Effector memory CD4-positive, alpha-beta T cell (primary cell): ENCODE results near the gene CNKSR2.
"Not testable (repeated sequence)": the region's sequence is repeated elsewhere in the genome, so short reads cannot be mapped to it uniquely, and the experiment has no call there.

Source experiments
- DNase-seq, 3 donors: peaks; one replicate each; pipeline ENCODE4 v3.0.0-alpha.2; 2020
- H3K27ac ChIP-seq: 2 replicates; pipeline ENCODE4 v1.7.0; 2013; ENCODE audit warnings: mild to moderate bottlenecking, low read length, moderate library complexity; ENCODE audit not compliant: insufficient read depth, poor library complexity, severe bottlenecking
- H3K27me3 ChIP-seq: replicated peaks from 2 replicates; pipeline ENCODE4 v1.7.0; 2013; ENCODE audit warnings: mild to moderate bottlenecking, low read length; ENCODE audit not compliant: insufficient read depth, control insufficient read depth, poor library complexity, severe bottlenecking
- H3K36me3 ChIP-seq: 2 replicates; pipeline ENCODE4 v1.7.0; 2013; ENCODE audit warnings: mild to moderate bottlenecking, low read length, moderate library complexity; ENCODE audit not compliant: control insufficient read depth, insufficient read depth
- H3K4me1 ChIP-seq: 2 replicates; pipeline ENCODE4 v1.7.0; 2013; ENCODE audit warnings: low read length, mild to moderate bottlenecking; ENCODE audit not compliant: control insufficient read depth, insufficient read depth, poor library complexity, severe bottlenecking
- H3K4me3 ChIP-seq: 2 replicates; pipeline ENCODE4 v1.7.0; 2013; ENCODE audit warnings: low read length, low read depth, mild to moderate bottlenecking; ENCODE audit not compliant: insufficient read depth, poor library complexity, severe bottlenecking
- H3K9me3 ChIP-seq: 2 replicates; pipeline ENCODE4 v1.7.0; 2013; ENCODE audit warnings: mild to moderate bottlenecking, low read length, moderate library complexity; ENCODE audit not compliant: control insufficient read depth

Gene CNKSR2

DNA sequence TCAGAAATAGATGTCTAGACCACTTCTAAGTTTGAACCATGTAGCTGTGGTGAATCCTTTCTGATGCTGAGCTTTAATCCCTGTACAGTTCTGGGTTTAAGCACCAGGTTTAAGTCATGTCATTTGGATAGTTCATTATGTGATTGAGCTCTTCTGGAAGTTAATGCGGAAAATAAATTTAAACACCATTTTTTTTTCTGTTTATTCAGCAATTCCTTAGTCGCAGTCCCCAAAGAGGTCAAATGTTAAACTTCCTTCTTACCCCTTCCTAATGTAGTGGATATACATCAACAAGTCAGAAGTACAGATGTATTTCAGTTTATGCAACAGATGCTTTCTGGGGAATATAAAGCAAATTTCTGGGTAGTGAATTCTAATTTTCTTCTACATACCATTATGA is 52.9 kb downstream of the CNKSR2 start:
- Histone ChIP-seq H3K9me3 (no peaks in the 10 kb centered on the region), H3K4me1 (no peaks in the 10 kb centered on the region), H3K27ac (no peak overlapping the region), H3K27me3 (no peaks in the 10 kb centered on the region), H3K36me3 (no peaks in the 10 kb centered on the region), H3K4me3 (no peak overlapping the region)
- DNase-seq: no peak

DNA sequence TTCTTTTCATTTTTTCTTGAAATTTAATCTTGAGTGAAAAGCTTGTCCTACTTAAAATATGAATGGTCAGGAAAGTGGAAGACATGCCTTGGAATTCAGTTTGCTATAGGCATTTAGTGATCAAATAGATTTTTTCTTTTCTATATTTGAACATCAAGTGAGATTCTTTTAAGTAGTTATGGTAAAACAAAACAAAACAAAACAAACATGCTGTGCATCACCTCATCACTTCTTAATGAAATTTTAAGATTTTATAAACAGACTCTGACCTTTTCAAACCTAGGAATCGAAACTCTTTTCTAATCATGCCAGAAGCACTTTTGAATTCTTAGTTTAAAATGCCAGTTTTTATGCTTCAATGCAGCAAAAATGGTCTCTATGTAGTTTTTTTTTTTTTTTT is 62.8 kb downstream of the CNKSR2 start:
- H3K9me3 ChIP-seq: no peaks in the 10 kb centered on the region
- no peak overlapping the region for H3K27ac ChIP-seq
- H3K4me1 ChIP-seq: no peaks in the 10 kb centered on the region
- no peak overlapping the region for H3K4me3 ChIP-seq
- H3K27me3 ChIP-seq: no peaks in the 10 kb centered on the region
- no peaks in the 10 kb centered on the region for H3K36me3 ChIP-seq
- DNase-seq: no peak

GRCh38 chrX:21438792-21439191 is 64.6 kb downstream of the CNKSR2 start:
- Histone ChIP-seq H3K4me1 (no peaks in the 10 kb centered on the region), H3K9me3 (no peaks in the 10 kb centered on the region), H3K36me3 (no peaks in the 10 kb centered on the region), H3K27me3 (no peaks in the 10 kb centered on the region), H3K4me3 (no peak overlapping the region), H3K27ac (no peak overlapping the region)
- DNase-seq: no peak

DNA sequence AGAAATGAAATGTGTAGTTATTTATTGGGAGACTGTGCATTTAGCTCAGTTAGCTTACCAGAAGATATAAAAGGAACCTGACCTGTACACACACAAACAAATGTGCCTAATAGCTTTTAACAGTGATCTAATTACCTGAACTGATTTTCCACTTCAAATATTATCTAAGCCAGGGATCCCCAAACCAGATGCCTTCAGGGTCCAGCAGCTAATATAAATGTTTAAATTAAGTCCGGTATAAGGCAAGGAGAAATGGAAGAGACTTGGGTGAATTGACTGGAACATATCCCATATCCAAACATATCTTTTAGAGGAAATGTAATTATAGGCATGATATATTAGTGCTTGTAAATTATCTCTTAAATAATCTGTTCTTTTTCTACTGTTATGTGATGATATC is 66.7 kb downstream of the CNKSR2 start:
- H3K27ac ChIP-seq: no peak overlapping the region
- H3K4me1 ChIP-seq: no peaks in the 10 kb centered on the region
- H3K9me3 ChIP-seq: no peaks in the 10 kb centered on the region
- no peaks in the 10 kb centered on the region for H3K27me3 ChIP-seq
- no peak overlapping the region for H3K4me3 ChIP-seq
- H3K36me3 ChIP-seq: no peaks in the 10 kb centered on the region
- DNase-seq: no peak

DNA sequence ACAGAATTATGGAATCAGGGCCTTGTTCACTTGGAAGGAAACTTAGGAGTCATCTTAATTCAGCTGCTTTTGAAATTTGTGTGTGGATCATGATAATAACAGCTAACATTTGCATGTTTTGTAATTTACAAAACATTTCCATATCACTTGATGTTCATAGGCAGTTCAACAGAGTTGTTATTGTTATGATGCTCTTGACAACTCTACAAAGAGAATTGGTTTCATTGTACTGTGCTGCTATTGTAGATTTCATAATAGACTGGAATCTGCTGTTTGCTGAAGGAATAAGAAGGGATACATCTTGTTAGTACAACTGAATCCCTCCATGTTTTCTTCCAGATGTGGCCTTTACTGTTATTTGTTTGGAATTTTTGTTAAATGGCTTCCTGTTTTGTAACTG is 83.5 kb downstream of the CNKSR2 start:
- no peaks in the 10 kb centered on the region for H3K36me3 ChIP-seq
- H3K4me1 ChIP-seq: no peaks in the 10 kb centered on the region
- no peak for DNase-seq
- H3K27me3 ChIP-seq: no peaks in the 10 kb centered on the region
- no peaks in the 10 kb centered on the region for H3K9me3 ChIP-seq
- no peak overlapping the region for H3K27ac ChIP-seq
- H3K4me3 ChIP-seq: no peak overlapping the region

- no peak overlapping the region for H3K4me3 ChIP-seq
- H3K4me1 ChIP-seq: no peaks in the 10 kb centered on the region
- no peak for DNase-seq
- no peaks in the 10 kb centered on the region for H3K9me3 ChIP-seq
- no peaks in the 10 kb centered on the region for H3K27me3 ChIP-seq
- H3K36me3 ChIP-seq: no peaks in the 10 kb centered on the region
- no peak overlapping the region for H3K27ac ChIP-seq
Observed at GRCh38 chrX:21469071-21469470, 94.9 kb downstream of the CNKSR2 start.

DNA sequence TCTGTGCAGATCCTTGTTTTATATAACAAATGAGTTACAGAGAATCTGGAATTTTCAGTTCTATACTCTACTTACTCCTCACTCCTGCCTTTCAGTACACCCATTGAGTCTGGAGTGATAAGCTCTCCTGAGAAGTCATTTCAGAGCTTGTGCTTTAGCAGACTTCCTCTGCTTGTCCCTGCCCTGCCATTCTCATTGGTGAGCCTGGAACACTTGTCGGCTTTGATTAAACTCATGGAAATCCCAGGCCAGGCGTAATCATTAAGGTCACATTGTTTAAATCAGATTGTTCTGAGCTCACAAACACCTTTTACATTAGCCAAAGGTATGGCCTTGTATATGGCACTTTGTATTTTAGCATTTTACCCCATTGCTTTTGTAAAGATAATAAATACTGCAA is 102.7 kb downstream of the CNKSR2 start:
- Histone ChIP-seq H3K27ac (no peak overlapping the region), H3K9me3 (no peaks in the 10 kb centered on the region), H3K27me3 (no peaks in the 10 kb centered on the region), H3K4me1 (no peaks in the 10 kb centered on the region), H3K4me3 (no peak overlapping the region), H3K36me3 (no peaks in the 10 kb centered on the region)
- DNase-seq: no peak

DNA sequence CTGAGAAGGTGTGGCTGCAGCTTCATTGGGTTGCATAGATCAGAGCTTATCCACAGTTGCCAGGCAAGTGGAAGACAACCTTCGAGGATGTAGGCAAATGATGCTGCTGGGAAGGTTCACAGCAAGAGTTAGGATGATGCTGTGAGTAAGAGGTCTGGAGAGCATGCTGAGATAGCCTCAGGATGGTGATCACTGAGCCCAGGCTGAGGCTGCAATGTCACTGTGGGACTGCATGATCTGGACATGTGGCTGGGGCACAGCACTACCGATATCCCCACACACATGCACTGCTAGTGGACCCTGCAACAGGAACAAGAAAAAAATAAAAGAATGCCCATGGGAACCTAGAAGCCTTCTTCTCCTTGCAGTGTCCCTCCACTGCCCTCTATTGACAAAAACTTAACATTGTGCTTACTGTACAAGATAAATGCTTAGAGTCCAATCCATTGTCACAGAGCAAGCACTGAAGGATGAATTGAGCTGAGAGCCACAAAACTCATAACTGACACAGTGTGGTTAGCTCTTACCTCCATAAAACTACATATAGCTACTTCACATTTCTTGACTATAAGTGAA is 105.6 kb downstream of the CNKSR2 start:
- Histone ChIP-seq H3K36me3 (no peaks in the 10 kb centered on the region), H3K4me1 (no peaks in the 10 kb centered on the region), H3K4me3 (no peak overlapping the region), H3K27me3 (no peaks in the 10 kb centered on the region), H3K9me3 (no peaks in the 10 kb centered on the region), H3K27ac (no peak overlapping the region)
- no peak for DNase-seq

GRCh38 chrX:21481761-21482160 is 107.5 kb downstream of the CNKSR2 start:
- Histone ChIP-seq H3K4me3 (no peak overlapping the region), H3K36me3 (no peaks in the 10 kb centered on the region), H3K27ac (no peak overlapping the region), H3K27me3 (no peaks in the 10 kb centered on the region), H3K9me3 (no peaks in the 10 kb centered on the region), H3K4me1 (no peaks in the 10 kb centered on the region)
- DNase-seq: no peak

- not testable (repeated sequence) for H3K4me3 ChIP-seq, H3K27ac ChIP-seq, H3K9me3 ChIP-seq, H3K27me3 ChIP-seq, H3K36me3 ChIP-seq, H3K4me1 ChIP-seq, DNase-seq
Observed at GRCh38 chrX:21484051-21484450, 109.8 kb downstream of the CNKSR2 start.

GRCh38 chrX:21487832-21488231 is 113.6 kb downstream of the CNKSR2 start:
- Histone ChIP-seq H3K36me3 (no peaks in the 10 kb centered on the region), H3K4me1 (no peaks in the 10 kb centered on the region), H3K9me3 (no peaks in the 10 kb centered on the region), H3K27me3 (no peaks in the 10 kb centered on the region), H3K27ac (no peak overlapping the region), H3K4me3 (no peak overlapping the region)
- DNase-seq: no peak
